ENCODE results near the gene ZNRF2. TPM values are rescaled to one million over a fixed set of nuclear protein-coding genes. Genes with fewer than 3 reads are reported as not detected.

Gene ZNRF2
- total and polyA plus RNA-seq, 2 experiments from 2014 or later: 11.0 to 18.8 TPM

DNA sequence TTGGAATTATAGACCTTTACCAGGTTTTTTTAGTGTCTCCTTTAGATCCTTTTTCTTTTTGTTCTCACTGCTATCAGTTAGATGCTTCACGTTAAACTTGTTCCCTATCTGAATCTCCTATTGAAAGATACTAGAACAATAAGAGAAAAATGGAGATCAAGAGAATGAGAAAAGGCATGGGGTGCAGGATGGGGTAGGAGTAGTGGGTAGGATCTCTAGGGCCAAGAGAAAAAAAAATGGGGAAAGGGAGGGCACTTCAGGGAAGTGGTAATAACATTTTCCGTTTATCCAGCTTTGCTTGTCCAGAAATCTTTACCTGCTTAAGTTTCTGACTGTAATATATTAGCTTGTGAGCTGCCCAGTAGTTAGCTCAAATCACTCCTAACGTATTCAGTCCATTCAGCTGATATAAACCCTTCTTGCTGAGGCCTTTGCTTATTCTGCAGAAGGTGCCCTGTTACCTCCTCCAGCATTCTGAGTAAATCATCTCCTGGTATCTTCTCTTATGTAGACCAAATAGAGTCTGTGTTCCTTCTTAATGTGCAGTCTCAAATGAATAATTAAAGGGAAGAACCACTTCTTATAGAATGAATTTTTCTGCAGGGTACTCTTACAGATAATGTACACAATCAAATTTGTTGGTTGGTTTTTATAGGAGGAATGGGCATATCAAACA, 69.7 kb downstream of the ZNRF2 start:
- TF ChIP-seq, protein P1, sequence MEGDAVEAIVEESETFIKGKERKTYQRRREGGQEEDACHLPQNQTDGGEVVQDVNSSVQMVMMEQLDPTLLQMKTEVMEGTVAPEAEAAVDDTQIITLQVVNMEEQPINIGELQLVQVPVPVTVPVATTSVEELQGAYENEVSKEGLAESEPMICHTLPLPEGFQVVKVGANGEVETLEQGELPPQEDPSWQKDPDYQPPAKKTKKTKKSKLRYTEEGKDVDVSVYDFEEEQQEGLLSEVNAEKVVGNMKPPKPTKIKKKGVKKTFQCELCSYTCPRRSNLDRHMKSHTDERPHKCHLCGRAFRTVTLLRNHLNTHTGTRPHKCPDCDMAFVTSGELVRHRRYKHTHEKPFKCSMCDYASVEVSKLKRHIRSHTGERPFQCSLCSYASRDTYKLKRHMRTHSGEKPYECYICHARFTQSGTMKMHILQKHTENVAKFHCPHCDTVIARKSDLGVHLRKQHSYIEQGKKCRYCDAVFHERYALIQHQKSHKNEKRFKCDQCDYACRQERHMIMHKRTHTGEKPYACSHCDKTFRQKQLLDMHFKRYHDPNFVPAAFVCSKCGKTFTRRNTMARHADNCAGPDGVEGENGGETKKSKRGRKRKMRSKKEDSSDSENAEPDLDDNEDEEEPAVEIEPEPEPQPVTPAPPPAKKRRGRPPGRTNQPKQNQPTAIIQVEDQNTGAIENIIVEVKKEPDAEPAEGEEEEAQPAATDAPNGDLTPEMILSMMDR (IDR thresholded peaks at IDR 0.05; ENCODE audit: poor library complexity): no peak
- no peak for TF ChIP-seq EZH2 (IDR thresholded peaks at IDR 0.05; ENCODE audit: borderline replicate concordance)
- TF ChIP-seq EZH2phosphoT487 (IDR thresholded peaks at IDR 0.05; ENCODE audit: low read depth, severe bottlenecking, unreplicated experiment): no peak
- no peak for DNase-seq (ENCODE audit: low spot score)
- WGBS (ENCODE audit: low lambda C conversion rate, missing lambda C conversion rate): 84% methylated on average over 3 of the region's 3 CpGs
- Histone ChIP-seq H3K4me3 (no peak overlapping the region), H2AFZ (no peak overlapping the region), H3K27me3 (no peaks in the 10 kb centered on the region), H3K4me2 (no peak overlapping the region), H3K9me3 (ENCODE audit: low read depth) (no peaks in the 10 kb centered on the region), H3K4me1 (ENCODE audit: insufficient read depth) (no peaks in the 10 kb centered on the region), H4K20me1 (ENCODE audit: insufficient read depth, poor library complexity, severe bottlenecking) (no peaks in the 10 kb centered on the region), H3K9me2 (replicated peaks; ENCODE audit: insufficient read depth) (no peaks in the 10 kb centered on the region), H3K27ac (no peak overlapping the region), H3K79me2 (peaks cover 43% of the 10 kb centered on the region), H3K36me3 (replicated peaks; ENCODE audit: insufficient read depth, low read depth) (no peaks in the 10 kb centered on the region)

DNA sequence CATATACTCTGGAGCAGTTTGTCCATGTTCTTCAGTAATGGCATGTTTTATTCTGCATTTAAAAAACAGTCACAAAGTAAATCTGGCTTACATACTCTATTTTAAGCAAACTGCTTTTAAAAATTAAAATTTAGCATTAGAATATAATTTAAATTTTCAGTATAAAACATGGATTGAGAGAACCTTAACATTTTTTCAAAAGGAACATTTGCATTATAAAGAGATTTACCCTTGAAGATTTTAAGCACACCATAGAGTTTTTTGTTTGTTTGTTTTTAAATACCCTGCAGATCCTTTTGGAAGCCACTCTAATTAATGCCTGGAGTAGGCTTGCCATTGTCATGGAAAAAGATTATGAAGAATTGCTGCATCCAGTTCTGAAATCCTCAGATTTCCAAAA, 70.4 kb downstream of the ZNRF2 start:
- H3K9me2 ChIP-seq (replicated peaks; ENCODE audit: insufficient read depth): no peaks in the 10 kb centered on the region
- no peak overlapping the region for H3K4me2 ChIP-seq
- H3K27me3 ChIP-seq: no peaks in the 10 kb centered on the region
- no peaks in the 10 kb centered on the region for H3K9me3 ChIP-seq (ENCODE audit: low read depth)
- peaks cover 43% of the 10 kb centered on the region for H3K79me2 ChIP-seq
- no peaks in the 10 kb centered on the region for H4K20me1 ChIP-seq (ENCODE audit: insufficient read depth, poor library complexity, severe bottlenecking)
- H2AFZ ChIP-seq: no peak overlapping the region
- TF ChIP-seq, protein P1 (IDR thresholded peaks at IDR 0.05; ENCODE audit: poor library complexity): no peak
- no peak for TF ChIP-seq EZH2 (IDR thresholded peaks at IDR 0.05; ENCODE audit: borderline replicate concordance)
- no peak for TF ChIP-seq EZH2phosphoT487 (IDR thresholded peaks at IDR 0.05; ENCODE audit: low read depth, severe bottlenecking, unreplicated experiment)
- H3K36me3 ChIP-seq (replicated peaks; ENCODE audit: insufficient read depth, low read depth): no peaks in the 10 kb centered on the region
- no peak overlapping the region for H3K27ac ChIP-seq
- no peak overlapping the region for H3K4me3 ChIP-seq
- DNase-seq (ENCODE audit: low spot score): no peak
- H3K4me1 ChIP-seq (ENCODE audit: insufficient read depth): no peaks in the 10 kb centered on the region

DNA sequence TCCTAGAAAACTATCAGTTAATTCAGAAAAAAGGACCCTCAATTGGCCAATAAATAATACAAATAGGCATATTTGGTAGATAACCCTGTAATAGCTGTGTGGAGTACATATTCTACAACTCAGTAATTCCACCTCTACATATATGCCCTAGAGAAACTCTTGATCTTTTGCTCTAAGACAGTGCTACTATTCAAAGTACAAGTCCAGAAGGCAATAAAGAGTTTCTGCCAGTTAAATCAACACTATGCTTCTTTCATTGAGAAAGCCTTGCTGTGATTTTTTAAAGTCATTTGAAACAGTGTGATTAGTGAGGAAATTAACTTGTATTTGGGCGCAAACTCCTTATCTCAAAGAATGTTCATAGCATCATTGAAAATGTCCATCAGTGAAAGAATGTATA, 75.6 kb downstream of the ZNRF2 start:
- Histone ChIP-seq H3K79me2 (no peaks in the 10 kb centered on the region), H3K36me3 (replicated peaks; ENCODE audit: insufficient read depth, low read depth) (no peaks in the 10 kb centered on the region), H3K27ac (no peak overlapping the region), H3K9me2 (replicated peaks; ENCODE audit: insufficient read depth) (no peaks in the 10 kb centered on the region), H3K4me2 (no peak overlapping the region), H3K27me3 (no peaks in the 10 kb centered on the region), H3K4me1 (ENCODE audit: insufficient read depth) (no peaks in the 10 kb centered on the region), H2AFZ (no peak overlapping the region), H3K9me3 (ENCODE audit: low read depth) (no peaks in the 10 kb centered on the region), H3K4me3 (no peak overlapping the region), H4K20me1 (ENCODE audit: insufficient read depth, poor library complexity, severe bottlenecking) (no peaks in the 10 kb centered on the region)
- DNase-seq (ENCODE audit: low spot score): no peak
- WGBS (ENCODE audit: low lambda C conversion rate, missing lambda C conversion rate): 94% methylated on average over 1 of the region's 1 CpG
- TF ChIP-seq EZH2 (IDR thresholded peaks at IDR 0.05; ENCODE audit: borderline replicate concordance): no peak
- no peak for TF ChIP-seq EZH2phosphoT487 (IDR thresholded peaks at IDR 0.05; ENCODE audit: low read depth, severe bottlenecking, unreplicated experiment)
- TF ChIP-seq, protein P1 (IDR thresholded peaks at IDR 0.05; ENCODE audit: poor library complexity): no peak
